ENCODE measurements around the gene SPATA2L. TPM values are rescaled to one million over a fixed set of nuclear protein-coding genes. Genes with fewer than 3 reads are reported as not detected.

The SPATA2L gene
- total and polyA plus RNA-seq, 2 of the 13 experiments (the other 11 are each of a cell fraction or from before 2014, with no cell fraction given), result 9.1 to 20.7 TPM

GRCh38 chr16:89695086-89695874, 6.2 kb downstream of the SPATA2L start (continued):
- TF ChIP-seq ZNF770 (CRISPR knock-in tag; IDR thresholded peaks at IDR 0.05) (peak; percentile 52; the same call in 1 of the 2 replicates), KDM2A (CRISPR knock-in tag; IDR thresholded peaks at IDR 0.05; ENCODE audit: borderline replicate concordance, low read depth) (peak; percentile 86), HNF4A (CRISPR knock-in tag; IDR thresholded peaks at IDR 0.05) (peak; percentile 53; the same call in 1 of the 2 replicates), NRL (CRISPR knock-in tag; IDR thresholded peaks at IDR 0.05; ENCODE audit: borderline replicate concordance) (peak; percentile 15; the same call in 1 of the 2 replicates), ZNF784 (CRISPR knock-in tag; IDR thresholded peaks at IDR 0.05; ENCODE audit: borderline replicate concordance) (peak; percentile 71), CHCHD3 (CRISPR knock-in tag; IDR thresholded peaks at IDR 0.05) (no peak; the same call in none of the 2 replicates), REPIN1 (CRISPR knock-in tag; IDR thresholded peaks at IDR 0.05; ENCODE audit: borderline replicate concordance, low read depth) (peak; percentile 85), UBTF (CRISPR knock-in tag; IDR thresholded peaks at IDR 0.05) (peak; percentile 89), HNRNPL (IDR thresholded peaks at IDR 0.05; ENCODE audit: low read depth, low read length) (peak; percentile 49), ZNF775 (CRISPR knock-in tag; IDR thresholded peaks at IDR 0.05; ENCODE audit: borderline replicate concordance) (no peak), ZC3H13 (CRISPR knock-in tag; IDR thresholded peaks at IDR 0.05) (peak; percentile 94), SOX6 (IDR thresholded peaks at IDR 0.05) (no peak), SOX6 (CRISPR knock-in tag; IDR thresholded peaks at IDR 0.05) (peak; percentile 34; the same call in 1 of the 2 replicates), PTBP1 (IDR thresholded peaks at IDR 0.05; ENCODE audit: low read depth, low read length, poor library complexity, severe bottlenecking) (peak; percentile 19)
